ENCODE data around the gene SCNN1A. TPM values are rescaled to one million over a fixed set of nuclear protein-coding genes. Genes with fewer than 3 reads are reported as not detected.
A peak's percentile ranks its signal among the peaks of the same experiment; 100 is the strongest.

The SCNN1A gene
- total and polyA plus RNA-seq, 12 donors, result 0.11 to 38.0 (median 12.3) TPM

DNA sequence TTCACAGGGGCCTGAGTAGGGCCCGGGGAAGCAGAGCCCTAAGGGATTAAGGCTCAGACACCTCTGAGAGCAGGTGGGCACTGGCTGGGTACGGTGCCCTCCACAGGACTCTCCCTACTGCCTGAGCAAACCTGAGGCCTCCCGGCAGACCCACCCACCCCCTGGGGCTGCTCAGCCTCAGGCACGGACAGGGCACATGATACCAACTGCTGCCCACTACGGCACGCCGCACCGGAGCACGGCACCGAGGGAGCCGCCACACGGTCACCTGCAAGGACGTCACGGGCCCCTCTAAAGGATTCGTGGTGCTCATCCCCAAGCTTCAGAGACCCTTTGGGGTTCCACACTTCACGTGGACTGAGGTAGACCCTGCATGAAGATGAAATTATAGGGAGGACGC lies 15.7 kb upstream of the SCNN1A start:
- Histone ChIP-seq H3K27ac (no peak overlapping the region), H3K4me3 (no peak overlapping the region), H3K4me1 (replicated peaks in 1 of 2) (peaks cover 7 to 18% of the 10 kb centered on the region in 2 donors), H3K9me3 (replicated peaks in 1 of 3) (no peaks in the 10 kb centered on the region), H3K36me3 (replicated peaks in 1 of 2) (peaks cover 0 to 56% of the 10 kb centered on the region in 2 donors), H3K27me3 (no peaks in the 10 kb centered on the region)
- 84 to 92% (median 90%) methylated on average over 2 to 17 of the region's 17 CpGs for WGBS, 4 donors
- no peak for TF ChIP-seq POLR2A (IDR thresholded peaks at IDR 0.05)
- TF ChIP-seq, protein P1, sequence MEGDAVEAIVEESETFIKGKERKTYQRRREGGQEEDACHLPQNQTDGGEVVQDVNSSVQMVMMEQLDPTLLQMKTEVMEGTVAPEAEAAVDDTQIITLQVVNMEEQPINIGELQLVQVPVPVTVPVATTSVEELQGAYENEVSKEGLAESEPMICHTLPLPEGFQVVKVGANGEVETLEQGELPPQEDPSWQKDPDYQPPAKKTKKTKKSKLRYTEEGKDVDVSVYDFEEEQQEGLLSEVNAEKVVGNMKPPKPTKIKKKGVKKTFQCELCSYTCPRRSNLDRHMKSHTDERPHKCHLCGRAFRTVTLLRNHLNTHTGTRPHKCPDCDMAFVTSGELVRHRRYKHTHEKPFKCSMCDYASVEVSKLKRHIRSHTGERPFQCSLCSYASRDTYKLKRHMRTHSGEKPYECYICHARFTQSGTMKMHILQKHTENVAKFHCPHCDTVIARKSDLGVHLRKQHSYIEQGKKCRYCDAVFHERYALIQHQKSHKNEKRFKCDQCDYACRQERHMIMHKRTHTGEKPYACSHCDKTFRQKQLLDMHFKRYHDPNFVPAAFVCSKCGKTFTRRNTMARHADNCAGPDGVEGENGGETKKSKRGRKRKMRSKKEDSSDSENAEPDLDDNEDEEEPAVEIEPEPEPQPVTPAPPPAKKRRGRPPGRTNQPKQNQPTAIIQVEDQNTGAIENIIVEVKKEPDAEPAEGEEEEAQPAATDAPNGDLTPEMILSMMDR (IDR thresholded peaks at IDR 0.05), result no peak
- intact Hi-C loops (cut with DNase I), result no loop called here
- DNase-seq, result no peak

- no peak for DNase-seq
- H3K9me3 ChIP-seq (replicated peaks in 1 of 3), result no peaks in the 10 kb centered on the region
- no peaks in the 10 kb centered on the region for H3K27me3 ChIP-seq
- H3K36me3 ChIP-seq (replicated peaks in 1 of 2), result peaks cover 0 to 59% of the 10 kb centered on the region in 2 donors
- no peak overlapping the region for H3K4me3 ChIP-seq
- no peak overlapping the region for H3K27ac ChIP-seq
- peaks cover 8 to 22% of the 10 kb centered on the region in 2 donors for H3K4me1 ChIP-seq (replicated peaks in 1 of 2)
- no peak for TF ChIP-seq POLR2A (IDR thresholded peaks at IDR 0.05)
- TF ChIP-seq, protein P1 (IDR thresholded peaks at IDR 0.05), result no peak
- intact Hi-C loops (cut with DNase I), result no loop called here
- 87 to 89% (median 88%) methylated on average over 13 to 15 of the region's 15 CpGs for WGBS, 4 donors
These were observed 14.9 kb upstream of the SCNN1A start for GRCh38 chr12:6390084-6390799.

- intact Hi-C loops (cut with DNase I), result loop anchor here in 1 of 2 donors (5.0 kb wide), 1 partner anchor 65 kb away; the partner anchor contains the start of gene TAPBPL
- Histone ChIP-seq H3K9me3 (replicated peaks in 1 of 3) (no peaks in the 10 kb centered on the region), H3K4me3 (no peak overlapping the region), H3K4me1 (replicated peaks in 1 of 2) (peaks cover 25 to 42% of the 10 kb centered on the region in 2 donors), H3K27me3 (no peaks in the 10 kb centered on the region), H3K36me3 (replicated peaks in 1 of 2) (peaks cover 0 to 59% of the 10 kb centered on the region in 2 donors), H3K27ac (peak overlapping the region in 1 of 5 donors; percentile 21)
- WGBS, 4 donors, result 88 to 94% (median 91%) methylated on average over 7 of the region's 7 CpGs
- no peak for DNase-seq
- no peak for TF ChIP-seq POLR2A (IDR thresholded peaks at IDR 0.05)
- TF ChIP-seq, protein P1 (IDR thresholded peaks at IDR 0.05), result no peak
These were observed 12.2 kb upstream of the SCNN1A start for GRCh38 chr12:6387541-6387940.

DNA sequence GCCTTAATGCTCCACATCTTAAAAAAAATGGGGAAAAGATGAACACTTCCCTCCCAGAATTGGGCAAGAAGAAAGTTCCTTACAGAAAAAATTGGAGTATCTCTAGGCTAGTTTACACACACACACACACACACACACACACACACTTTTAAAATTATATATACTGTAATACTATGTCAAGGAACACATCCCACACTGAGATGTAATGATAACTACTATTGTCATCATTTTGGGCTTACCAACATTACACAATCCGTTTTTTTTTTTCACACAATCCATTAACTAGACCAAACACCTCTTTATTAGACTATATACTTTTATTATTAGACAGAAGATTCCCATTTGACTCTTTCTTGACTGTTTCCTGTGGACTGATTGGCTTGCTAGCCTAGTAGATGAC lies 11.1 kb upstream of the SCNN1A start:
- TF ChIP-seq POLR2A (IDR thresholded peaks at IDR 0.05), result no peak
- TF ChIP-seq, protein P1 (IDR thresholded peaks at IDR 0.05), result no peak
- peak overlapping the region in 1 of 5 donors; percentile 62 for H3K27ac ChIP-seq
- no peaks in the 10 kb centered on the region for H3K9me3 ChIP-seq (replicated peaks in 1 of 3)
- intact Hi-C loops (cut with DNase I), result loop anchor here in 1 of 2 donors (5.0 kb wide), 1 partner anchor 66 kb away; the partner anchor contains the start of gene TAPBPL
- peaks cover 0 to 56% of the 10 kb centered on the region in 2 donors for H3K36me3 ChIP-seq (replicated peaks in 1 of 2)
- H3K4me3 ChIP-seq, result peak overlapping the region in 1 of 4 donors; percentile 20
- no peaks in the 10 kb centered on the region for H3K27me3 ChIP-seq
- 63 to 75% (median 67%) methylated on average over 1 of the region's 1 CpG for whole genome bisulfite sequencing, 4 donors
- no peak for DNase-seq
- peaks cover 19 to 33% of the 10 kb centered on the region in 2 donors for H3K4me1 ChIP-seq (replicated peaks in 1 of 2)

Data from adrenal gland (tissue), 12 donors.